ENCODE data around the gene RNF135.

- no peak for TF ChIP-seq CTCF (IDR thresholded peaks at IDR 0.05)
- no peak for TF ChIP-seq POLR2A (IDR thresholded peaks at IDR 0.05)
Measured at GRCh38 chr17:30957741-30958140, 13.1 kb upstream of the RNF135 start.
